GM12878 (cell line): ENCODE measurements around the gene CTNNB1. TPM values are rescaled to one million over a fixed set of nuclear protein-coding genes. Genes with fewer than 3 reads are reported as not detected.

Experiments
- CBX3 ChIP-seq: fragments of 200-600 bp; sonication (generic); IDR thresholded peaks from 2 replicates; pipeline ENCODE4 v1.6.1; 2016; ENCODE audit warnings: low read depth, borderline replicate concordance
- CREB1 ChIP-seq: IDR thresholded peaks from 2 replicates; pipeline ENCODE4 v1.6.1; 2012; ENCODE audit warnings: low read depth, mild to moderate bottlenecking, inconsistent platforms
- DPF2 ChIP-seq: fragments of 450-650 bp; IDR thresholded peaks from 2 replicates; pipeline ENCODE4 v1.6.1; 2017; ENCODE audit warnings: mild to moderate bottlenecking
- EP300 ChIP-seq, 2 experiments: fragments of 150-350 bp in 1 of 2; IDR thresholded peaks; 2 replicates each; pipeline ENCODE4 v1.6.1; 2011 to 2012; ENCODE audit warnings: low read depth in 2 of 2, low read length in 2 of 2, borderline replicate concordance in 1 of 2, improper control_type of control experiment in 1 of 2, inconsistent platforms in 1 of 2; ENCODE audit not compliant: control insufficient read depth in 1 of 2
- ESRRA ChIP-seq: IDR thresholded peaks from 2 replicates; pipeline ENCODE4 v1.6.1; 2012; ENCODE audit warnings: mild to moderate bottlenecking, low read length, improper control_type of control experiment
- FOXM1 ChIP-seq: IDR thresholded peaks from 2 replicates; pipeline ENCODE4 v1.6.1; 2012; ENCODE audit warnings: low read depth, mild to moderate bottlenecking, inconsistent platforms, low read length, moderate library complexity
- GATAD2B ChIP-seq: fragments of 450-650 bp; conservative IDR thresholded peaks from 2 replicates; pipeline ENCODE4 v1.6.1; 2017; ENCODE audit warnings: low read depth, mild to moderate bottlenecking, moderate library complexity
- HDGF ChIP-seq: fragments of 450-650 bp; IDR thresholded peaks from 2 replicates; pipeline ENCODE4 v1.6.1; 2016; ENCODE audit warnings: antibody characterized with exemption
- JUND ChIP-seq: IDR thresholded peaks from 2 replicates; pipeline ENCODE4 v1.6.1; 2012; ENCODE audit warnings: low read depth, mild to moderate bottlenecking, low read length, improper control_type of control experiment, moderate library complexity
- LARP7 ChIP-seq: fragments of 450-650 bp; IDR thresholded peaks from 2 replicates; pipeline ENCODE4 v1.6.1; 2017; ENCODE audit warnings: mild to moderate bottlenecking
- MXI1 ChIP-seq: fragments of 150-350 bp; IDR thresholded peaks from 2 replicates; pipeline ENCODE4 v1.6.1; 2011; ENCODE audit warnings: low read depth, mild to moderate bottlenecking, inconsistent platforms, low read length, improper control_type of control experiment
- MYC ChIP-seq: IDR thresholded peaks from 2 replicates; pipeline ENCODE4 v1.6.1; 2011; ENCODE audit warnings: mild to moderate bottlenecking, low read length, moderate library complexity, inconsistent platforms; ENCODE audit not compliant: insufficient read depth, insufficient replicate concordance, insufficient read length, severe bottlenecking
- SMAD5 ChIP-seq: IDR thresholded peaks from 2 replicates; pipeline ENCODE4 v1.6.1; 2016; ENCODE audit warnings: antibody characterized with exemption, low read depth
- SREBF1 ChIP-seq: IDR thresholded peaks from 2 replicates; pipeline ENCODE4 v1.6.1; 2012; ENCODE audit warnings: mild to moderate bottlenecking, low read length
- STAT1 ChIP-seq: fragments of 450-650 bp; conservative IDR thresholded peaks from 2 replicates; pipeline ENCODE4 v1.6.1; 2014; ENCODE audit warnings: antibody characterized with exemption, mild to moderate bottlenecking
- TAF1 ChIP-seq: IDR thresholded peaks from 2 replicates; pipeline ENCODE4 v1.6.1; 2011; ENCODE audit warnings: mild to moderate bottlenecking, low read depth, low read length, borderline replicate concordance
- ZNF24 ChIP-seq: fragments of 450-650 bp; IDR thresholded peaks from 2 replicates; pipeline ENCODE4 v1.6.1; 2017; ENCODE audit warnings: antibody characterized with exemption, mild to moderate bottlenecking
- ZNF274 ChIP-seq: IDR thresholded peaks from one replicate; pipeline ENCODE4 v1.8.0; 2011; ENCODE audit not compliant: insufficient read length, insufficient read depth
- polyA plus RNA-seq, 11 experiments: library from polyadenylated mRNA; depleted of rRNA in 4 of 11; unstranded in 6 of 11; stranded (reverse) in 5 of 11; fragments of >200 nt; fragmentation: Nextera tagmentation in 4 of 11; fragmentation: Illumina TruSeq in 1 of 11; extraction: Ambion mirVana in 4 of 11; extraction: Trizol in 1 of 11; gene quantifications; 1 replicate in 1 of 11; 2 replicates in 10 of 11; pipeline versions ENCODE4 v1.2.1 to v1.2.3, GENCODE V29; 2011 to 2016; ENCODE audit warnings: inconsistent platforms in 2 of 11, missing spikeins in 2 of 11, low read depth in 1 of 11
- total RNA-seq, 4 experiments: library from RNA; depleted of rRNA in 3 of 4; stranded (reverse); fragments of >200 nt in 3 of 4; fragmentation: Illumina TruSeq in 1 of 4; extraction: Trizol in 1 of 4; gene quantifications; 2 replicates each; pipeline versions ENCODE4 v1.2.1 to v1.2.3, GENCODE V29; 2013 to 2021
- TF ChIP-seq, protein P1 (sequence below): fragments of 450-650 bp; IDR thresholded peaks from 2 replicates; pipeline ENCODE4 v1.6.1; 2017; ENCODE audit warnings: low read depth, mild to moderate bottlenecking, moderate library complexity
- TF ChIP-seq, protein P2 (sequence below): fragments of 450-650 bp; formaldehyde crosslinking; IDR thresholded peaks from 2 replicates; pipeline ENCODE4 v1.4.0; 2022; ENCODE audit warnings: mild to moderate bottlenecking, moderate library complexity
- TF ChIP-seq, protein P3 (sequence below): fragments of 150-350 bp; IDR thresholded peaks from 2 replicates; pipeline ENCODE4 v1.6.1; 2014; ENCODE audit warnings: mild to moderate bottlenecking, low read depth, low read length

The CTNNB1 gene
- total and polyA plus RNA-seq, 10 of the 15 experiments (the other 5 are each of a cell fraction or from before 2014, with no cell fraction given) = 30.4 to 217 (median 138) TPM

DNA sequence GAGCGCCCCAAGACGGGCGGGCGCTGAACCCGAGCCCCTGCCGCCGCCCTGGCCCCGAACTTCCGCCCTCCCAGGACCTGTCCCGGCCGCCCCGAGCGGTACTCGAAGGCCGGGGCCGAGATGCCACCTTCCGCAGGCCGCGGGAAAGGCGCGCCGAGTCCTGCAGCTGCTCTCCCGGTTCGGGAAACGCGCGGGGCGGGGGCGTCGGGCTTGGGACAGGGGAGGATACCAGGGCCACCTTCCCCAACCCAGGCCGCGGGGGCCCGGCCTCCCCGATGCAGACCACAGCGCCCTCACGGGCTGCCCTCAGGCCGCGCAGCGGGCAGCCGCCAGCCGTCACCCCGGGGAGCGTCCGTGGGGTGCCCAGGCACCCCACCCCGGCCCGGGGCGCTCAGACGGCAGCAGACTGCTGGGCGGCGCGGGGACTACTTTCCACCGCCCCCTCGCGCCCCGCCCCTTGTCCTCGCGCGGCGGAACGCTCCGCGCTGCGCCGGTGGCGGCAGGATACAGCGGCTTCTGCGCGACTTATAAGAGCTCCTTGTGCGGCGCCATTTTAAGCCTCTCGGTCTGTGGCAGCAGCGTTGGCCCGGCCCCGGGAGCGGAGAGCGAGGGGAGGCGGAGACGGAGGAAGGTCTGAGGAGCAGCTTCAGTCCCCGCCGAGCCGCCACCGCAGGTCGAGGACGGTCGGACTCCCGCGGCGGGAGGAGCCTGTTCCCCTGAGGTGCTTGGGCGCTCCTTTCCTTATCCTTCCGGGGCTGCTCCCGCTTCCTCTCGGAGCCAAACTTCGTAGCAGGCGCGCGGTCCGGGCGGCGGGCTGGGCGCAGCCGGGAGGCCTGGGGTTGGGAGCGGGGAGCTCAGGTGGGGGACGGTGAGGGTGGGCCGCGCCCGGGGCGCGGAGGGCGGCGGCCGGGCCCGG lies at the start of gene CTNNB1 (continued):
- peak; percentile 98 for TF ChIP-seq SMAD5
- TF ChIP-seq MYC = no peak
- 0 out of 2 replicates have a peak, but pooled peaks have one; percentile 14 for TF ChIP-seq SREBF1
- no peak for TF ChIP-seq CBX3
- peak; percentile 70; the same call in 1 of the 2 replicates for TF ChIP-seq MXI1
- TF ChIP-seq GATAD2B = peak; percentile 99
- no peak for TF ChIP-seq HDGF
- TF ChIP-seq, protein P1, sequence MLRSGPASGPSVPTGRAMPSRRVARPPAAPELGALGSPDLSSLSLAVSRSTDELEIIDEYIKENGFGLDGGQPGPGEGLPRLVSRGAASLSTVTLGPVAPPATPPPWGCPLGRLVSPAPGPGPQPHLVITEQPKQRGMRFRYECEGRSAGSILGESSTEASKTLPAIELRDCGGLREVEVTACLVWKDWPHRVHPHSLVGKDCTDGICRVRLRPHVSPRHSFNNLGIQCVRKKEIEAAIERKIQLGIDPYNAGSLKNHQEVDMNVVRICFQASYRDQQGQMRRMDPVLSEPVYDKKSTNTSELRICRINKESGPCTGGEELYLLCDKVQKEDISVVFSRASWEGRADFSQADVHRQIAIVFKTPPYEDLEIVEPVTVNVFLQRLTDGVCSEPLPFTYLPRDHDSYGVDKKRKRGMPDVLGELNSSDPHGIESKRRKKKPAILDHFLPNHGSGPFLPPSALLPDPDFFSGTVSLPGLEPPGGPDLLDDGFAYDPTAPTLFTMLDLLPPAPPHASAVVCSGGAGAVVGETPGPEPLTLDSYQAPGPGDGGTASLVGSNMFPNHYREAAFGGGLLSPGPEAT = peak; percentile 77
- TF ChIP-seq, protein P2, sequence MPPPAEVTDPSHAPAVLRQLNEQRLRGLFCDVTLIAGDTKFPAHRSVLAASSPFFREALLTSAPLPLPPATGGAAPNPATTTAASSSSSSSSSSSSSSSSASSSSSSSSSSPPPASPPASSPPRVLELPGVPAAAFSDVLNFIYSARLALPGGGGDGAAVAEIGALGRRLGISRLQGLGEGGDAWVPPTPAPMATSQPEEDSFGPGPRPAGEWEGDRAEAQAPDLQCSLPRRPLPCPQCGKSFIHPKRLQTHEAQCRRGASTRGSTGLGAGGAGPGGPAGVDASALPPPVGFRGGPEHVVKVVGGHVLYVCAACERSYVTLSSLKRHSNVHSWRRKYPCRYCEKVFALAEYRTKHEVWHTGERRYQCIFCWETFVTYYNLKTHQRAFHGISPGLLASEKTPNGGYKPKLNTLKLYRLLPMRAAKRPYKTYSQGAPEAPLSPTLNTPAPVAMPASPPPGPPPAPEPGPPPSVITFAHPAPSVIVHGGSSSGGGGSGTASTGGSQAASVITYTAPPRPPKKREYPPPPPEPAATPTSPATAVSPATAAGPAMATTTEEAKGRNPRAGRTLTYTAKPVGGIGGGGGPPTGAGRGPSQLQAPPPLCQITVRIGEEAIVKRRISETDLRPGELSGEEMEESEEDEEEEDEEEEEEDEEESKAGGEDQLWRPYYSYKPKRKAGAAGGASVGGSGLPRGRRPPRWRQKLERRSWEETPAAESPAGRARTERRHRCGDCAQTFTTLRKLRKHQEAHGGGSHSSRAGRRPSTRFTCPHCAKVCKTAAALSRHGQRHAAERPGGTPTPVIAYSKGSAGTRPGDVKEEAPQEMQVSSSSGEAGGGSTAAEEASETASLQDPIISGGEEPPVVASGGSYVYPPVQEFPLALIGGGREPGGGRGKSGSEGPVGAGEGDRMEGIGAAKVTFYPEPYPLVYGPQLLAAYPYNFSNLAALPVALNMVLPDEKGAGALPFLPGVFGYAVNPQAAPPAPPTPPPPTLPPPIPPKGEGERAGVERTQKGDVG (CRISPR knock-in tag) = no peak
- TF ChIP-seq FOXM1 = no peak
- peak; percentile 89 for TF ChIP-seq CREB1
- peak; percentile 94 for TF ChIP-seq DPF2
- no peak; the same call in 1 of the 2 replicates for TF ChIP-seq ESRRA
- no peak for TF ChIP-seq EP300 (IDR thresholded peaks at IDR 0.05; ENCODE audit: borderline replicate concordance in 1 of 2, control insufficient read depth in 1 of 2, low read depth in 2 of 2, low read length in 2 of 2)
- TF ChIP-seq ZNF24 = peak; percentile 75
- TF ChIP-seq, protein P3, sequence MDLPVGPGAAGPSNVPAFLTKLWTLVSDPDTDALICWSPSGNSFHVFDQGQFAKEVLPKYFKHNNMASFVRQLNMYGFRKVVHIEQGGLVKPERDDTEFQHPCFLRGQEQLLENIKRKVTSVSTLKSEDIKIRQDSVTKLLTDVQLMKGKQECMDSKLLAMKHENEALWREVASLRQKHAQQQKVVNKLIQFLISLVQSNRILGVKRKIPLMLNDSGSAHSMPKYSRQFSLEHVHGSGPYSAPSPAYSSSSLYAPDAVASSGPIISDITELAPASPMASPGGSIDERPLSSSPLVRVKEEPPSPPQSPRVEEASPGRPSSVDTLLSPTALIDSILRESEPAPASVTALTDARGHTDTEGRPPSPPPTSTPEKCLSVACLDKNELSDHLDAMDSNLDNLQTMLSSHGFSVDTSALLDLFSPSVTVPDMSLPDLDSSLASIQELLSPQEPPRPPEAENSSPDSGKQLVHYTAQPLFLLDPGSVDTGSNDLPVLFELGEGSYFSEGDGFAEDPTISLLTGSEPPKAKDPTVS = no peak
- peak; percentile 91; the same call in 1 of the 2 replicates for TF ChIP-seq LARP7
- TF ChIP-seq ZNF274 = no peak
- TF ChIP-seq STAT1 = peak; percentile 86
- TF ChIP-seq JUND = no peak
- TF ChIP-seq TAF1 = peak; percentile 99
